GM19238 (cell line): ENCODE measurements around the gene SCTR.

Experiments used
- DNase-seq: peaks from one replicate; pipeline ENCODE4 v3.0.0; 2011; ENCODE audit warnings: low spot score; ENCODE audit not compliant: insufficient read length

Gene SCTR

DNA sequence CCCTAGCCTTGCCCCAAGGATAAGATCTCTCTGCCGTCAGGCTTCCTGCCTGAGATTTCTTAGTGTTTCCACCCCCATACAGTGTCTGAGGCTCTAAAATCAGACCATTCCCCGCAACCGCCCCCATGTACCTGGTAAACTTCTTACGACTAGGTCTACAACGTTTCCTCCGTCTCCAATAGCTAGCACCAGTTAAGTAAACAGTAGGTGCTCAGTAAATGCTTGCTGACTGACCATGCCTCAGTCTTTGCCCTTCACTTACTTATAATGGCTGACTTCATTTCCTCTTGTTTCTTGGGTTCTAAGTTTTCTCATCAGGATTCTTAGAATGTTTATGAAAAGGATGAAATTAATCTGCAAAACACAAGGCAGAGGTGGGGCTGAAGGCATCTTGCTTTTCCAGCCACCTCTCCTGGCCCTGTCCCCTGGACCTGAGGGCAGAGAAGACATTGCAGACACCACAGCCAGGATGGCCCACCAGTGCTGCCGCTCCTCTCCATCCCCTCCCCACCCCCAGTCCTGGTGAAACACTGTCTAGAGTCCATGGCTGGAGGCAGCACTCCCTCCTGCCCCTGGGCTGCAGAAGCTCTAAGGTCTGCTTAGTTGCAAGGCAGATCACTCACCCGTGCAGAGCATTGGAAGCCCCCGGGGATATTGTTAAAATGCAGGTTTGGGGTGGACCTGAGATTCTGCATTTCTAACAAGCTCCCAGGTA lies 75.7 kb downstream of the SCTR start:
- no peak for DNase-seq

DNA sequence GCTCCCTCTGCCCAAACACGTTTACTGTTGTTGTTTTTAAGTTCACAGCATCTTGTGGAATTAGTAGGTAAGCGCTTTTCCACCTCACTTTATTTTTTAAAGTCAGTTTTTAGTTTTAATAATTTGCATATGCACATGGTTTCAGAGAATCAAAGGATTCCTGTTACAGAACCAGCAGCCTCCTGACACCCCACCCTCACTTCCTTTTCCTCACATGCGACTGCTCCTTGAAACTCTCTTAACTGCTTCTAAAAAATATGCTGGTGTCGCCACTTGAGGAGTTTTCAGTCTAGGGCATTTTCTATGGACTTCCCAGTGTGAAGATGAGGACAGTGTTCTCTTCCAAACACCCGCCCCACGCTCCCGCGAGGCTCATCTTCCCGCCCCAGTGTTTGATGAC lies 78.2 kb downstream of the SCTR start:
- no peak for DNase-seq

DNA sequence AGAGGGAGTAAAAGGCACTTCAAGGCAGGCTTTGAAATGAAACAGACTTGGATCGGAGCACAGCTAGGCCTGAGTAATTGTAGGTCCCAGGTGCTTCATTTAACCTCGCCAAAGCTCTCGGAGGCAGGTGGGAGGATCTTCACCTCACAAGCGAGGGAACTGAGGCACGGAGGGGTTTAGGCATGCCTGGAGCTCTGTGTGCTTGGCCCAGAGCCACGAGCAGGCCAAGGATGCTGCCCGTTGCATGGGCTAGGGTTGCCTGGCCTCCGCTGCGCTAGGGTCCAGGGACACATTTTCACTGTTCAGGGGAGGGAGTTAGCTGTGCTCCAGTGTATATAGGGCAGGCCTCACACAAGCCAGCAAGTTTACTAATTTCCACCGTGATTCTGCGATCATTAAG lies 81.4 kb downstream of the SCTR start:
- DNase-seq: no peak

DNA sequence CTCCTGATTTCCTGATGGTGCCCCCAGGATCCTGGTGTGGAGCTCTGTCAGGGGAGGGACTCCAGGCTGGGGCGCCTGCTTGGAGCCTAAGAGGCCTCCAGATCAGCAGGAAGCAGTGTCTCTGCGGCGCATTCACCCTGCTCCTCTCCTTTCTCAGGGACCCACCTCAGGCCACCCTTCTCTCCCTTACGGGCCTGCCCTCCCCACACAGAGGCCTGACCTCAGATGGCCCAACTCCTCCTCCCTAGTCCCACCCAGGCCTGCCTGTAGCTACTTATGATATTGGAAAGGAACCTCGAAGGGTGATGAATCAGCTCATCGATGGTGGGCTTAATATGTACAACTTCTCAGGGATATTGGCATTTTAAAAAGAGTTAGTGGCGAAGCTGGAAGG lies 82.1 kb downstream of the SCTR start:
- DNase-seq: no peak

DNA sequence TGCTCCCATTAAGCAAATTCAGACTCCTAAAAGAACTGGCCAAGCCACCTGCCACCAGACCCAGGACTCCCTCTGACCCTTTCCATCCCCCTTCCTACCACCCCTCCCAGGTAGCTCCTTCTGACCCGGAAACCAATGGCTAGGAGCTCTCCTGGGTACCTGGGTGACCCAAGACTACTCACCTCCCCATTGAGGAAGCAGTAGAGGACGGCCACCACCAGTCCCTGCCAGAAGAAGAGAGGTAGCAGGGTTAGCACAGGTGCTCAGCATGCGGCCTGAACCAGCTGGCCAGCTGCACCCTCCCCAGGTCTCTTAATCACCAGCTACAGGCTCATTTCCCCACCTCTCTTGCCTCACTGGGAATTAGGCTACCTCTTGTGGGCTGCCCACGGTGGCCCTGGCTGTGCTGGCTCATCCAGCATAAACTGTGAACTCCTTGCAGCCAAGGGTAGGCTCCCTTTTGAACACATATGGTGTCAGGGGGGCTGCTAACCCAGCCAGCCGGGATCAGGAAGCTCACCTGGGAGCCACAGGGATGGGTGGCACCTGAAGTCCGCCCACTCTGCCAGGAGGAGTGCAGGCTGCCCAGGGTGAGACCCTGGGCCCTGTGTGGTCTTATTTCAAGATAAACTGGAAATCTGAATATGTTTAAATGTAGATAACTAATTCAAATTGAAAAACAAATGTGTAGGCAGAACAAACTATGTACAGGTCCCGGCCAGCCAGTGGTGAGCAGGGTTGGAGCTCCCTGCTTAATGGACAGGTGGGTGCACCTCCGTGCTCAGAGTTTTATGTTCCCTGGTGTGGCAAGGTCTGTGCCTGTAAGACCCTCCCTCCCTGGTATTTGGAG lies 82.7 kb downstream of the SCTR start:
- no peak for DNase-seq

DNA sequence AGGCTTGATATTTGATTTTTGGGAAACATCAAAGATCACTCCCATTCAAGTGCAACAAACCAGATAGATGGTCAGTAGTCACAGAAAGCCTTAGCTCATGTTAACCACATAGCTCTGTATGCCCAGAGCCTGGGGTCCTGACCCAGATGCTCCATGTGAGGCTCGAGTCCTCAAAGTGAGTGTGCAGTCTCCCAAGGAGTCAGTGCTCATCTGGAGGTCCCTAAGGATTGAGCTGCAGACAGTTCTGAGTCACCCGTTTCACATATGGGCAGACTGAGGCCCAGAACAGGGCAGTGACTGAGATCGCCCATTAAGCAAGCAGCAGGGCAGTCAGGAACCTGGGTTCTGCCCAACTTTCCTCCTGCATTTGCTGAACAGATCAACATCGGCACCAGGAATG lies 83.4 kb downstream of the SCTR start:
- DNase-seq: no peak

DNA sequence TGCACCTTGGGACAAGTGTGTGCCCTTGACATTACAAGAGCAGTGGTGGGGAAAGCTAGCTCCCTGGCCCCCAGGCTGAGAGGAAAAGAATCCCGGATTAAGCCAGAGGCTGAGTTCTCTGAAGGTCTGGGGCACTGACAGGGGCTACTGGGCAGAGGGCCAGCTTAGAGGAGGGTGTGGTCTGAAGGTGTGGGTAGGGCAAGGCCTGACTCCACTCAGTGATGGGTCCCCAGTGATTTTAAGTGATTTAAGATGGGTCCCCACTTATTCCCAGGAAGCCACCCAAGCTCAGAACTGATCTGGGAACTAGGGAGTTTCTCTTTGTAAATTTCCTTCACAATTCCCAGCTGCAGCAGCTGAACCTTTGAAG lies 83.8 kb downstream of the SCTR start:
- DNase-seq: no peak

DNA sequence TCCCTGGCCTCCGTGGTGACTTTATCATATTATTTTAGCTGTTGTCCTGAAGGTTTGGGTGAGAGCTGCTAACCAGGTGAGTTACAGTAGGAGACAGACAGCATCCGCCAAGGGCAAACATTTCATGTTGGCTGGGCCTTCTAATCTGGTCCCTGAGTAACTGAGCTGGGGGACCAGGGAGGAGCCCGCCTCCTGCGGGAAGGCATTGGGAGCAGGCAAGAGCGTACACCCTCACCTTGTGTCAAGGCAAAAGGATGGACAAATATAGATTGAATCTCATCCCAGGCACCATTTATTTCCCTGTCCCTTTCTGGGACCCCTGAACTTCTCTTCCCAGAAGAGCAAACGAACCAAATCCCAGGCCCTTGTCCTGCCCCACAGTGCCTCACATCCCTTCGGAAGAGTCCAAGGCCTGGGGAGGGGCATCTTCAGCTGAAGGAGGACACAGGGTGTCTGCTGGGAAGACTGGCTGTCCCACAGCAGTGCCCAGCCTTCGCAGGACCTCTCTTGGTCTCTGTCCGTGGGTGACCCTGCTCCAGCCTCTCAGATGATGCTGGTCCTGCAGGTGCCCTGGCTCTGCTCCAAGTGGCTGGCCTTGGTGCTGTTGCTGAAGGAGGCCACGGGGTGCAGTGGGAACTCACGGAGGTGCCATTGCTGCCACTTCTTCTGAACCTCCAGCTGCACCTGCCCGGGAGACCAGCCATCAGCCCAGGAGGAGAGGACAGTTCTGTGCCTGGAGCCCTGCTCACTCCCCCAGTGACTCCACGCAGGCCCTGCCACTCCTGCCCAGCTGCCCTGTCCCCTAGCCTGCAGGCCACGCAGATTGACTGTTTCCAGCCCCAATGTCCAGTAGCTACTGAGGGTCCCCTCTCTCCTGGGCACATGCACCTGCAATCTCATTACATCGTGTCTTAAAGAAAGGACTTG lies 84.4 kb downstream of the SCTR start:
- DNase-seq: no peak

DNA sequence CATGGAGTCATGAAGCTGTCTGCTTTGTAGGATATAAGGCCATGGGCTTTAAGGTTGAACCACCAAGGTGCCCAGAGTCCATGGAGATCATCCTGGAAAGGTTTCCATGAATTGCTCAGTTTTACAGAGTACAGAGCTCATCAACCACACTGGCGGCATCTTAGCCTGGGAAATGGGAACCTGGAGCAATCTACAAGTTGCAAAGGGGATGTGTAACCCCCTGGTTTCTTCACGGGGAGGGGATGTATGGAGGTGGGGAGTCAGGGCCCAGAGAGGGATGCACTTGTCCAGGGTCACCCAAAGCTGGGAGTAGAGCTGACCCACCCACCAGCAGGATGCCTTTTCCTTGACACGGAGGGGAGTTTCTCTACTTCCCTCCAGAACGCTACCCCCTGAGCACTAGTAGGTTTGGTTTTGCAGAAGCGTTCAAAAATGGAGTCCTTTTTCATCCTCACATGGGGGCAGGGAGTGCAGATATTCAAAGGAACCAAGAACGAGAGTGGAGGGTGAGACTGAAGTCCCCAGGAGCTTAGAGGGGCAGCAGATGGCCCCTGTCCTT lies 85.5 kb downstream of the SCTR start:
- DNase-seq: no peak

DNA sequence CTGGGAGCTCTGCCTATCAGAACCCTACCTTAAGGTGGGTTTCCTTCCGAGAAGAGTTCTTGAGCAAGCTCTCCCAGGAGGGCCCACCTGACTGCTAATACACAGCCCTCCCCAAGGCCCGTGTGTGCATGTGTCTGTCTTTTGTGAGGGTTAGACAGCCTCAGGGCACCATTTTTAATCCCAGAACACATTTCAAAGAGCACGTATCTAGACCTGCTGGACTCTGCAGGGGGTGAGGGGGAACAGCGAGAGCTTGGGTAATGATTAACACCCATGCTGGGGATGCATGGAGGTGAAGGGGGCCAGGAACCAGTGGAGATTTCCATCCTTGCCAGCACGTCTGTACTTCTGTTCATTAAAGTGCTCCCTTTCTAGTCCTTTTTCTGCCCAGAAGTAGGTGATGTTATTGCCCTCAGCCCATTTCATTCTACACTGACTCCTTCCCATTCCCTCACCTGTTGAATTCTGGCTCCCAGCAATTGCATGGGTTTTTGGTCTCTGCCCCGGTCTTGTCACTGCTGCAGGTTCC lies 86.1 kb downstream of the SCTR start:
- no peak for DNase-seq

DNA sequence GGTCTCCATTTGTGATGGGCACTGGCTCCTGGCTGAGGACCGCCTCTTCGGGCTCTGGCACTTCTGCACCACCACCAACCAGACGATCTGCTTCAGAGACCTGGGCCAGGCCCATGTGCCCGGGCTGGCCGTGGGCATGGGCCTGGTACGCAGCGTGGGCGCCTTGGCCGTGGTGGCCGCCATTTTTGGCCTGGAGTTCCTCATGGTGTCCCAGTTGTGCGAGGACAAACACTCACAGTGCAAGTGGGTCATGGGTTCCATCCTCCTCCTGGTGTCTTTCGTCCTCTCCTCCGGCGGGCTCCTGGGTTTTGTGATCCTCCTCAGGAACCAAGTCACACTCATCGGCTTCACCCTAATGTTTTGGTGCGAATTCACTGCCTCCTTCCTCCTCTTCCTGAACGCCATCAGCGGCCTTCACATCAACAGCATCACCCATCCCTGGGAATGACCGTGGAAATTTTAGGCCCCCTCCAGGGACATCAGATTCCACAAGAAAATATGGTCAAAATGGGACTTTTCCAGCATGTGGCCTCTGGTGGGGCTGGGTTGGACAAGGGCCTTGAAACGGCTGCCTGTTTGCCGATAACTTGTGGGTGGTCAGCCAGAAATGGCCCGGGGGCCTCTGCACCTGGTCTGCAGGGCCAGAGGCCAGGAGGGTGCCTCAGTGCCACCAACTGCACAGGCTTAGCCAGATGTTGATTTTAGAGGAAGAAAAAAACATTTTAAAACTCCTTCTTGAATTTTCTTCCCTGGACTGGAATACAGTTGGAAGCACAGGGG lies 87.1 kb downstream of the SCTR start:
- DNase-seq: no peak

DNA sequence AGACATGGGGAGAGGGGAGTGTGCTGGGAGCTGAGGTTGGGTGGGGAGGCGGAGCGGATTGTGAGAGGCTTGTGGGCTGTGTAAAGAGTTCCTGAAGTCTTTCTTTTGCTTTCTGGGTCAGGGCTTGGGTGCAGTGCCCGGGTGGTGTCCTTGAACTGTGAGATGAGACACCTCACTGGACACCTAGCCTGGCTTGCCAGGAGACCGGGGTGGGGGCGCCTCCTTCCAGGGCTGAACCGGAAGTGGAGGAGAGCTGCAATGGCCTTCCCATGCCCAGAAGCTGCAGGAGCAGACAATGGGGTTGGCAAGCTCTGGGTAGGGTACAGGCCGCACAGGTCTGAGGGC lies 88.4 kb downstream of the SCTR start:
- DNase-seq: no peak

DNA sequence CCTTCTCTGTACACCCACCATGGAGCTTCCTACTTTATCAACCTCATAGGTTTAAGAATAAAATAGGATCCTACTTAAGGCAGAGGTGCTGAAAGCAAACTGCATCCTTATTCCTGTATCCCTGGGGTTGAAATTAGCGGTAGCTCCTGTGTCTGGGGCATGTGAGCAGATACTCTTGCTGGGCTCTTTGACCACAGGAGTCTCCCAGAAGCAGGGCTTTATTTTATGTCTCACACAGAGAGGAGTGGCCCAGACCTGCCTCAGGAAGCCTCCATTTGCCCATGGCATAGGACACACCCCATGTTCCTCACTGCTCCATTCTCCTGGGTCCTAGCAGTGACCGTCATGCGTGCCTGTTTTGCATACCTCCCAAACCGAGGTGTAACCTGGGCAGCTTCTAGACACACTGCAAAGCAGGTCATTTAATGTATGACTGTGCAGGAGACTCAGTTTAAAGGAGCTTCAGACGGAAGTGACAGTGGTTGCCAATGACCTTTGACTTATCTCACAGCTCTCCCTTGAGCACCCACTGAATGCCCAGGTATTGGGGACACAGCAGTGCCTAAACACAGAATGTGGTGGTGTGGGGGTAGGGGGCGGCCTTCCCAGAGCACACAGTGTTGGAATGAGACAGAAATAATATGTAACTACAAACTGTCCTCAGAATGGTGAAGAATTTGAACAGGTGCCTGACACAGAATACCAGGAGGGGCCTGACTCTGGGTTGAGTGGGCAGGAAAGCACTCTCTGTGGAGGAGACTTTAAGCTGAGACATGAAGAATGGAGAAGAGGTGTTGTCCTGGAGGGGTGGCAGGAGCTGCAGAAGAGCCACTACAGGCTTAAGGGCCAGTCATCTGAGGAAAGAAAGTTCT lies 89.0 kb downstream of the SCTR start:
- no peak for DNase-seq

DNA sequence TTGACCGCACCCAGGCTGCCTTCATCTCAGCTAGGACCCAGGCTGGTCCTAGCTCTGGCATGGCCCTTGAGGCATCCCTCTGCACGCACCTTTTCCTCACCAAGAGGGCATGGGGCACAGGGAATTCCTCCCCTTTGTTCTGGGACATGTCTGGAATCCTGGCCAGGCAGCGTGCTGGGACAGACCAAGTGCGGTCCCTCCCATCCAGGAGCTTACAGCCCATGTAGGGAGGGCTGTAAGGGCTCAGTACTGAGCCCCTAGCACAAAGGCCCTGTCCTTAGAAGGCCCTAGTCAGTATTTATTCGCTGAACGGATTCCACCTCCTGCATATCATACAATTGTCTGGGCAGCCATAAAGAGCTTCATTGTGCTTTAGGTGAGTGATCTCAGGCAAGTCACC lies 89.6 kb downstream of the SCTR start:
- DNase-seq: no peak

DNA sequence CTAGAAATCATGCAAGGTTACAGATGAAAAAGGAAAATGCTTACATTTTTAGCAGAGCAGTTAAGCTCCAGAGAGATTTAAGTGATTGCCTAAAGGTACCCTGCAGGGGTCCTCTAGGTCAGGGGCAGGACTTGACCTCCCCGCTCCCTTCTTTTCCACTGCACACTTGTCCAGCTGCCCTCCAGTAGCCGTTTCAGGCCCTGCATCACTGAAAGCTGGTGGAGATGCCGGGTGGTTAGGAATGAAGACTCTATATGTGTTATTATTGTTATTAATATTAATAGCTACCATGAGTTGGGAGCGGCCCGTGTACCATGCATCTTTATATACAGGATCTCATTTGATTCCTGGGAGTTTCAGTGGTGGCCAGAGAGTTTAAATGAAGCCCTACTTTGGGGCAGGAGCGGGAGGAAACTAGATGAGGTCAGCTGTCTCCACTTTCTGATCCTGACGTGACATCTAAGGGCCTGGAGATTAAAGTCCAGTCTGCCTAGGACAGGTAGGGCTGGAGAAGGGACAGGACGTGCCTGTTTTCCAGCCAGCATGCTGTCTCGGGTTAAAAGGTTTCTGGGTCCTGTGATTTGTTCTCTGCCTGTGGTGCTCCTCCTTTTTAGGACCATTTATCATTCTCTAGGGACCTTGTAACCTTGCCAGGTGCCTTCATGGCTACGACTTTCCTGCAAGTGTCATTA lies 90.5 kb downstream of the SCTR start:
- DNase-seq: no peak

DNA sequence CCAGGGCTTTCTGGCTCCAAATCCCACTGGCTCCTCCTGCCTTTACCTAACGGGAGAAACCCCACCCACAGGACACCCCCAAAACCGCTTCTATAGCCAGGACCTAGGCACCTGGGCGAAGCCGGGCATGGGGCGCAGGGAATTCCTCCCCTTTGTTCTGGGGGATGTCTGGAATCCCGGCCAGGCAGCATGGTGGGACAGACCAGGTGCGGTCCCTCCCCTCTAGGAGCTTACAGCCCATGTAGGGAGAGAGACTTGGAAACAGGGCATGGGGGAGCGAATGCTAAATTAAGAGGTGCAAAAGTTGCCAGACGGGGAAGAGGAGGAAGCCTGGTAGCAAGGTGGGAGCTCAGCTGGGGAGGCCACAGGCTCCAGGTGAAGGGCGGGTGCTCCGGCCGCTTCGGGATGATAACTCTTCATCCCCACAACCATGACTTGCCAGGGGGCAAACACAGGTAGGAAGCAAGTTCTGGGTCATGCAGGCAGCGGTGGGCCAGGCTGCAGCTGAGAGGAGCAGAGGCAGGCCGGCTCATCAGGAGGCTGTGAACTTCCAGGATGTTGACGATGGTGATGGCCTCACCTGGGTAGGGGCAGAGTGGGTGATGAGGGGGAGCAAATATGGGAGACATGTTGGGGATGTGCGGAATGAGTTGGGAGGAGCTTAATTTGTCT lies 91.3 kb downstream of the SCTR start:
- no peak for DNase-seq

DNA sequence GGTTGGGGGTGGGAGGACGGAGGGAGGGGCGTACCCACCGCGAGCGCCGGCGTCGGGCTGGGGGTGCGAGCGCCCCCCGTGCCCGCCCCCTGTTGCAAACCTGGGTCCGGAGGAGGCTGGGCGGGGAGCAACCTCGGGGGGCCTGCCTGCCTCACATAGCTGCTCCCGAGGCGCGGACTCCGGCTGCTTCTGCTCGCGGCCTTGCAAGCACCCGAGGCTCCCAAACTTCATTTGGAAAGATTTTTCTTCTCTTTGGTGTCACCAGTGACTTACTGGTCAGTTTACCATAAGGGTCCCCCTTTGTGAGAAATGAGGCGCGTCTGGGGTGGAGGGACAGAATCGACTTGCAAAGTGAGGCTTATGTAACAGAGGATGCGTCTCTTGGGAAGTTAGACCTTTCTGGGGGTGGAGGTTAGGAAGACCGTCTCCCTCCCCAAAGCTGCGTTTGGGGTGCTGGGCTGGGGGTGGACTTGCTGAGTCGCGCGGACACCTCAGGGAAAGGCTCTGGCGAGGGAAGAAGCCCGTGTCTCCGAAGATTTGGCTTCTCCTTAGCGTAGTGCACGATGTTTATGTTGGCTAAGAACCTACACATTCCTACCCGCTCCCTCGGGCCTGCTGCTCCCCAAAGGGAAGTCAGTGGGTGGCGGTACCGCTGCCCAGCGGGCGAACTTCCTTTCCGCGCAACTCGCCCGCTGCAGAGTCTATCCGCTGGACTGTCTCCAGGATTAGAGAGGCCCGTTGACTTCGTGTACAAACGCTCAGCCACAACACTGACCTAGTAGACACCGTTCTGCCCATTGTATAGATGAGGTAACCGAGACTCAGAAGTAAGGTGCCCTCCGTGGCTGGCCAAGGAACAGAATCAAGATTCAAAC lies 92.1 kb downstream of the SCTR start:
- no peak for DNase-seq
